Smooth muscle cell (in vitro differentiated cells): ENCODE data around the gene FXYD7. TPM values are rescaled to one million over a fixed set of nuclear protein-coding genes. Genes with fewer than 3 reads are reported as not detected.

ENCODE experiments used
- DNase-seq: peaks from one replicate; lab custom pipeline; 2025; ENCODE audit not compliant: unreplicated experiment; lab: John Stamatoyannopoulos, UW
- H2AFZ ChIP-seq: fragments of 200-600 bp; sonication (generic); 2 replicates; pipeline ENCODE4 v1.6.0; 2016; ENCODE audit warnings: antibody characterized with exemption, low read depth, mild to moderate bottlenecking
- H3F3A ChIP-seq: fragments of 200-600 bp; sonication (generic); 2 replicates; pipeline ENCODE4 v1.6.0; 2017; ENCODE audit warnings: antibody characterized with exemption, low read depth
- H3K27ac ChIP-seq: fragments of 200-600 bp; sonication (generic); 2 replicates; pipeline ENCODE4 v1.5.1; 2016; ENCODE audit warnings: low read depth, mild to moderate bottlenecking
- H3K27me3 ChIP-seq: fragments of 200-600 bp; sonication (generic); 2 replicates; pipeline ENCODE4 v1.6.1; 2016; ENCODE audit warnings: low read depth, mild to moderate bottlenecking
- H3K36me3 ChIP-seq: fragments of 200-600 bp; sonication (generic); 2 replicates; pipeline ENCODE4 v1.5.1; 2016; ENCODE audit warnings: low read depth
- H3K4me1 ChIP-seq: fragments of 200-600 bp; sonication (generic); 2 replicates; pipeline ENCODE4 v1.5.1; 2016; ENCODE audit warnings: low read depth
- H3K4me2 ChIP-seq: fragments of 200-600 bp; sonication (generic); 2 replicates; pipeline ENCODE4 v1.6.0; 2016; ENCODE audit warnings: mild to moderate bottlenecking
- H3K4me3 ChIP-seq: fragments of 200-600 bp; sonication (generic); 2 replicates; pipeline ENCODE4 v1.5.1; 2016; ENCODE audit warnings: mild to moderate bottlenecking
- H3K79me2 ChIP-seq: fragments of 200-600 bp; sonication (generic); 2 replicates; pipeline ENCODE4 v1.6.0; 2016; ENCODE audit warnings: low read depth, mild to moderate bottlenecking
- H3K9ac ChIP-seq: fragments of 200-600 bp; sonication (generic); 2 replicates; pipeline ENCODE4 v1.6.0; 2016; ENCODE audit warnings: low read depth
- H3K9me3 ChIP-seq: fragments of 200-600 bp; sonication (generic); replicated peaks from 2 replicates; pipeline ENCODE4 v1.5.1; 2016; ENCODE audit warnings: low read depth
- H4K20me1 ChIP-seq: fragments of 200-600 bp; sonication (generic); 2 replicates; pipeline ENCODE4 v1.6.0; 2016; ENCODE audit warnings: low read depth
- WGBS: methylation state at CpG from one replicate; pipeline ENCODE4 v1.1.7; 2016; ENCODE audit warnings: low lambda C conversion rate; 5-methylcytosine and 5-hydroxymethylcytosine counted together
- polyA plus RNA-seq: library from polyadenylated mRNA; unstranded; fragments of >200 nt; fragmentation: Nextera tagmentation; extraction: Ambion mirVana; gene quantifications from 2 replicates; pipeline ENCODE4 v1.2.1, GENCODE V29; 2016
- total RNA-seq: library from RNA; depleted of rRNA; stranded (reverse); fragments of >200 nt; gene quantifications from 2 replicates; pipeline ENCODE4 v1.2.3, GENCODE V29; 2014
- TF ChIP-seq, protein P1 (sequence below): fragments of 200-600 bp; sonication (generic); IDR thresholded peaks from 2 replicates; pipeline ENCODE4 v1.5.1; 2017; ENCODE audit warnings: borderline replicate concordance, mild to moderate bottlenecking, antibody characterized with exemption; ENCODE audit not compliant: insufficient read depth, poor library complexity, severe bottlenecking

The FXYD7 gene
- total and polyA plus RNA-seq, 2 experiments from 2014 or later = not detected

- H3K4me2 ChIP-seq = no peak overlapping the region
- 77% methylated on average over 7 of the region's 7 CpGs for WGBS
- no peaks in the 10 kb centered on the region for H4K20me1 ChIP-seq
- TF ChIP-seq, protein P1, sequence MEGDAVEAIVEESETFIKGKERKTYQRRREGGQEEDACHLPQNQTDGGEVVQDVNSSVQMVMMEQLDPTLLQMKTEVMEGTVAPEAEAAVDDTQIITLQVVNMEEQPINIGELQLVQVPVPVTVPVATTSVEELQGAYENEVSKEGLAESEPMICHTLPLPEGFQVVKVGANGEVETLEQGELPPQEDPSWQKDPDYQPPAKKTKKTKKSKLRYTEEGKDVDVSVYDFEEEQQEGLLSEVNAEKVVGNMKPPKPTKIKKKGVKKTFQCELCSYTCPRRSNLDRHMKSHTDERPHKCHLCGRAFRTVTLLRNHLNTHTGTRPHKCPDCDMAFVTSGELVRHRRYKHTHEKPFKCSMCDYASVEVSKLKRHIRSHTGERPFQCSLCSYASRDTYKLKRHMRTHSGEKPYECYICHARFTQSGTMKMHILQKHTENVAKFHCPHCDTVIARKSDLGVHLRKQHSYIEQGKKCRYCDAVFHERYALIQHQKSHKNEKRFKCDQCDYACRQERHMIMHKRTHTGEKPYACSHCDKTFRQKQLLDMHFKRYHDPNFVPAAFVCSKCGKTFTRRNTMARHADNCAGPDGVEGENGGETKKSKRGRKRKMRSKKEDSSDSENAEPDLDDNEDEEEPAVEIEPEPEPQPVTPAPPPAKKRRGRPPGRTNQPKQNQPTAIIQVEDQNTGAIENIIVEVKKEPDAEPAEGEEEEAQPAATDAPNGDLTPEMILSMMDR = no peak
- no peak overlapping the region for H3K4me3 ChIP-seq
- H2AFZ ChIP-seq = no peak overlapping the region
- H3K9me3 ChIP-seq = no peaks in the 10 kb centered on the region
- no peak for DNase-seq
- no peaks in the 10 kb centered on the region for H3K4me1 ChIP-seq
- no peaks in the 10 kb centered on the region for H3F3A ChIP-seq
- H3K36me3 ChIP-seq = no peaks in the 10 kb centered on the region
- H3K79me2 ChIP-seq = no peaks in the 10 kb centered on the region
- no peak overlapping the region for H3K27ac ChIP-seq
- H3K27me3 ChIP-seq = no peaks in the 10 kb centered on the region
- H3K9ac ChIP-seq = no peak overlapping the region
Measured at GRCh38 chr19:35177377-35178274, 34.6 kb downstream of the FXYD7 start.

- WGBS = 75% methylated on average over 2 of the region's 2 CpGs
- H3K27ac ChIP-seq = no peak overlapping the region
Measured at GRCh38 chr19:35178701-35179100, 35.6 kb downstream of the FXYD7 start.

DNA sequence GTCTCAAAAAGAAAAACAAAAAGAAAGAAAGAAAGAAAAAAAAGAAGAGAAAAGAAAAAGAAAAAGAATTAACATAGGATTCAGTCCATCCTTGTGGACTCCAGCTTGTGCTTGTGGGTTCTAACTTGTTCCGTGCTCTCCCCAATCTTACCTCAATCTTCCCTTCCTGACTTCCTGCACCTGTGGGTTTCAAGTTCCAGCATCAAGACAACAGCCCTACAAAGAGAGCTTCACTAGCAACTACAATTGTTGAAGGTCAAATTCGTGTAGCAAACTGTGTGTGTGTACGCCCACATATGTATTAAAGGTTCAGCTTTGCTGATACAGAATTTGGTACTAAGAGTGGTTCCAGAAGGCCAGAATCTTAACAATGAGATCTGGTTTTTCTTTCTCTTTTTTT is 36.8 kb downstream of the FXYD7 start:
- H3K79me2 ChIP-seq = no peaks in the 10 kb centered on the region
- no peaks in the 10 kb centered on the region for H3F3A ChIP-seq
- 86% methylated on average over 3 of the region's 3 CpGs for WGBS
- H3K36me3 ChIP-seq = no peaks in the 10 kb centered on the region
- H3K9ac ChIP-seq = no peak overlapping the region
- H2AFZ ChIP-seq = no peak overlapping the region
- no peaks in the 10 kb centered on the region for H3K4me1 ChIP-seq
- H3K27me3 ChIP-seq = no peaks in the 10 kb centered on the region
- no peak overlapping the region for H3K27ac ChIP-seq
- DNase-seq = no peak
- no peaks in the 10 kb centered on the region for H3K9me3 ChIP-seq
- no peak overlapping the region for H3K4me3 ChIP-seq
- H3K4me2 ChIP-seq = no peak overlapping the region
- no peaks in the 10 kb centered on the region for H4K20me1 ChIP-seq
- TF ChIP-seq, protein P1 = no peak

More at GRCh38 chr19:35178701-35179100, 35.6 kb downstream of the FXYD7 start:
- Histone ChIP-seq H3F3A (no peaks in the 10 kb centered on the region), H3K36me3 (no peaks in the 10 kb centered on the region), H2AFZ (no peak overlapping the region), H3K4me2 (no peak overlapping the region), H3K79me2 (no peaks in the 10 kb centered on the region), H4K20me1 (no peaks in the 10 kb centered on the region), H3K4me1 (no peaks in the 10 kb centered on the region), H3K4me3 (no peak overlapping the region), H3K27me3 (no peaks in the 10 kb centered on the region), H3K9ac (no peak overlapping the region), H3K9me3 (no peaks in the 10 kb centered on the region)
- DNase-seq = no peak
- TF ChIP-seq, protein P1 = no peak
